ENCODE results near the gene ZNF662. TPM values are rescaled to one million over a fixed set of nuclear protein-coding genes. Genes with fewer than 3 reads are reported as not detected.

ZNF662 gene
- total RNA-seq, 1 donor from 2014 or later = 45.1 TPM

GRCh38 chr3:42887084-42887483 is 18.9 kb upstream of the ZNF662 start:
- DNase-seq (ENCODE audit: low spot score) = no peak

GRCh38 chr3:42891042-42891441 is 14.9 kb upstream of the ZNF662 start:
- no peak for DNase-seq (ENCODE audit: low spot score)

- DNase-seq (ENCODE audit: low spot score) = no peak
Observed at GRCh38 chr3:42892169-42892568, 13.8 kb upstream of the ZNF662 start.

- no peak for DNase-seq (ENCODE audit: low spot score)
Observed at GRCh38 chr3:42892807-42893206, 13.1 kb upstream of the ZNF662 start.

GRCh38 chr3:42894698-42895579 is 11.0 kb upstream of the ZNF662 start:
- DNase-seq (ENCODE audit: low spot score) = no peak

- DNase-seq (ENCODE audit: low spot score) = no peak
Observed at GRCh38 chr3:42895580-42895868, 10.4 kb upstream of the ZNF662 start.

- no peak for DNase-seq (ENCODE audit: low spot score)
Observed at GRCh38 chr3:42898896-42899675, 6.9 kb upstream of the ZNF662 start.

GRCh38 chr3:42900226-42901072 is 5.5 kb upstream of the ZNF662 start:
- DNase-seq (ENCODE audit: low spot score) = peak; percentile 48

- peak; percentile 73 for DNase-seq (ENCODE audit: low spot score)
Observed at GRCh38 chr3:42901073-42901415, 4.9 kb upstream of the ZNF662 start.

- no peak for DNase-seq (ENCODE audit: low spot score)
Observed at GRCh38 chr3:42902257-42902656, 3.7 kb upstream of the ZNF662 start.

- DNase-seq (ENCODE audit: low spot score) = no peak
Observed at GRCh38 chr3:42904076-42904475, 1.9 kb upstream of the ZNF662 start.

- no peak for DNase-seq (ENCODE audit: low spot score)
Observed at GRCh38 chr3:42905740-42906069, 237 bp upstream of the ZNF662 start.

GRCh38 chr3:42906848-42907183 is 874 bp downstream of the ZNF662 start:
- DNase-seq (ENCODE audit: low spot score) = no peak

- DNase-seq (ENCODE audit: low spot score) = no peak
Observed at GRCh38 chr3:42908675-42909074, 2.7 kb downstream of the ZNF662 start.

- DNase-seq (ENCODE audit: low spot score) = no peak
Observed at GRCh38 chr3:42911551-42911950, 5.6 kb downstream of the ZNF662 start.

- no peak for DNase-seq (ENCODE audit: low spot score)
Observed at GRCh38 chr3:42914771-42915515, 9.0 kb downstream of the ZNF662 start.

GRCh38 chr3:42923606-42924005 is 17.7 kb downstream of the ZNF662 start:
- DNase-seq (ENCODE audit: low spot score) = no peak

GRCh38 chr3:42926310-42926709 is 20.4 kb downstream of the ZNF662 start:
- DNase-seq (ENCODE audit: low spot score) = no peak

GRCh38 chr3:42934111-42934510 is 28.2 kb downstream of the ZNF662 start:
- no peak for DNase-seq (ENCODE audit: low spot score)

- no peak for DNase-seq (ENCODE audit: low spot score)
Observed at GRCh38 chr3:42934910-42935309, 29.0 kb downstream of the ZNF662 start.

- DNase-seq (ENCODE audit: low spot score) = no peak
Observed at GRCh38 chr3:42935472-42935871, 29.5 kb downstream of the ZNF662 start.

Data from ureter (tissue), 1 donor.